Tibial nerve (tissue), 4 donors: Measurements from ENCODE around the gene PRH2. TPM values are rescaled to one million over a fixed set of nuclear protein-coding genes. Genes with fewer than 3 reads are reported as not detected.

Source experiments
- DNase-seq, 2 donors: peaks; one replicate each; pipeline ENCODE4 v3.0.0-alpha.2; 2019; ENCODE audit warnings: low spot score in 2 of 2
- H3K27ac ChIP-seq, 4 donors: fragments of 200-600 bp; sonication (generic) in 3 of 4; one replicate each; pipeline ENCODE4 v1.5.1; 2017 to 2019; ENCODE audit warnings: mild to moderate bottlenecking in 1 of 4
- H3K27me3 ChIP-seq, 2 donors: fragments of 200-600 bp; sonication (generic) in 1 of 2; one replicate each; pipeline versions ENCODE4 v1.5.1 to v1.6.0; 2017 to 2019
- H3K36me3 ChIP-seq, 3 donors: fragments of 200-600 bp; sonication (generic); one replicate each; pipeline ENCODE4 v1.5.1; 2018 to 2019
- H3K4me1 ChIP-seq, 4 donors: fragments of 200-600 bp; sonication (generic) in 3 of 4; one replicate each; pipeline ENCODE4 v1.5.1; 2017 to 2019
- H3K4me3 ChIP-seq, 4 donors: fragments of 200-600 bp; sonication (generic) in 3 of 4; one replicate each; pipeline ENCODE4 v1.5.1; 2017 to 2019; ENCODE audit warnings: mild to moderate bottlenecking in 1 of 4, moderate library complexity in 1 of 4
- H3K9me3 ChIP-seq, 4 donors: fragments of 200-600 bp; sonication (generic) in 3 of 4; one replicate each; pipeline ENCODE4 v1.5.1; 2017 to 2019
- EP300 ChIP-seq, 2 donors: sonication (generic); formaldehyde crosslinking; IDR thresholded peaks; one replicate each; pipeline ENCODE4 v1.6.1; 2017; ENCODE audit warnings: antibody characterized with exemption in 2 of 2, mild to moderate bottlenecking in 1 of 2
- POLR2A ChIP-seq, 2 donors: fragments of 450-650 bp; IDR thresholded peaks; one replicate each; pipeline ENCODE4 v1.6.1; 2017; ENCODE audit warnings: antibody characterized with exemption in 2 of 2, mild to moderate bottlenecking in 2 of 2, moderate library complexity in 2 of 2
- WGBS, 2 donors: methylation state at CpG; one replicate each; pipeline ENCODE4 v1.1.5; 2018; 5-methylcytosine and 5-hydroxymethylcytosine counted together
- total RNA-seq, 4 donors: library from RNA; depleted of rRNA; stranded (reverse); fragments of >200 nt; gene quantifications; one replicate each; pipeline ENCODE4 v1.1.0, GENCODE V29; 2016
- TF ChIP-seq, protein P1 (sequence below), 5 experiments: fragments of 200-600 bp in 3 of 5; fragments of 450-650 bp in 2 of 5; sonication (generic) in 3 of 5; IDR thresholded peaks; one replicate each; pipeline ENCODE4 v1.5.1; 2016 to 2019; ENCODE audit warnings: antibody characterized with exemption in 5 of 5, mild to moderate bottlenecking in 3 of 5, moderate library complexity in 2 of 5

The PRH2 gene
- total RNA-seq = 10 to 100 TPM in 1 of 4 donors, 1 to 10 TPM in 1, not detected in 2; 2.0 to 14.4 TPM

DNA sequence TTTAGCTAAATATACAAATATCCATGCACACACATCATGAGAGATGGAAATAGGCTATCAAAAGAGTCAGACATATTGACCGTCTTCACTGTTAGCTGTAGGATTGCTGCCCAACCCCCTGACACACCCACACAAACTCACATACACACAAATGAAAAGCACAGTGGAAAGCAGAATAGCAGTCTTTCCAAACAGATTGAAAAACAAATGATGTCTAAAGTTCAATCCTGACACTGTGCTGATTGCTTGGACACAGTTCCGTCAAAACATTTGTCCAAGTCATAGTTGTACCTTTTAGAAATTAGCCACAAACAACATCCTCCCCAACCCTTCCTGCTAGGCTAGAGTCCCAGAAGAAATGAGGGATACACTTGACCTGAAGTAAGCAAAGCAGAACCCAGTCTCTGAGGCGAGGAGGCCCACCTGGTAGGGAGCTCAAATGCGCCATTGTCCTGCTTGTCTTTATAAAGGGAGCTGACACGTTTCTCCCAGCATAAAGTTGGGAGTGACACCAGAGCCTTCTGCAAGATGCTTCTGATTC lies at the start of gene PRH2:
TSS of gene PRH2 (plus strand) at position 491 of the 541 bp plus-strand sequence. CDS start at position 529, 38 bp downstream.
- H3K36me3 ChIP-seq = no peaks in the 10 kb centered on the region
- H3K27ac ChIP-seq = no peak within 1 kb of the TSS
- no peak for TF ChIP-seq POLR2A (IDR thresholded peaks at IDR 0.05)
- TF ChIP-seq EP300 (IDR thresholded peaks at IDR 0.05) = no peak
- TF ChIP-seq, protein P1, sequence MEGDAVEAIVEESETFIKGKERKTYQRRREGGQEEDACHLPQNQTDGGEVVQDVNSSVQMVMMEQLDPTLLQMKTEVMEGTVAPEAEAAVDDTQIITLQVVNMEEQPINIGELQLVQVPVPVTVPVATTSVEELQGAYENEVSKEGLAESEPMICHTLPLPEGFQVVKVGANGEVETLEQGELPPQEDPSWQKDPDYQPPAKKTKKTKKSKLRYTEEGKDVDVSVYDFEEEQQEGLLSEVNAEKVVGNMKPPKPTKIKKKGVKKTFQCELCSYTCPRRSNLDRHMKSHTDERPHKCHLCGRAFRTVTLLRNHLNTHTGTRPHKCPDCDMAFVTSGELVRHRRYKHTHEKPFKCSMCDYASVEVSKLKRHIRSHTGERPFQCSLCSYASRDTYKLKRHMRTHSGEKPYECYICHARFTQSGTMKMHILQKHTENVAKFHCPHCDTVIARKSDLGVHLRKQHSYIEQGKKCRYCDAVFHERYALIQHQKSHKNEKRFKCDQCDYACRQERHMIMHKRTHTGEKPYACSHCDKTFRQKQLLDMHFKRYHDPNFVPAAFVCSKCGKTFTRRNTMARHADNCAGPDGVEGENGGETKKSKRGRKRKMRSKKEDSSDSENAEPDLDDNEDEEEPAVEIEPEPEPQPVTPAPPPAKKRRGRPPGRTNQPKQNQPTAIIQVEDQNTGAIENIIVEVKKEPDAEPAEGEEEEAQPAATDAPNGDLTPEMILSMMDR (IDR thresholded peaks at IDR 0.05) = no peak
- no peaks in the 10 kb centered on the region for H3K9me3 ChIP-seq
- H3K4me1 ChIP-seq = no peaks in the 10 kb centered on the region
- no peak for DNase-seq
- no peaks in the 10 kb centered on the region for H3K27me3 ChIP-seq
- 87 to 93% methylated on average over 5 of the region's 5 CpGs for WGBS, 2 donors
- H3K4me3 ChIP-seq = no peak within 1 kb of the TSS

DNA sequence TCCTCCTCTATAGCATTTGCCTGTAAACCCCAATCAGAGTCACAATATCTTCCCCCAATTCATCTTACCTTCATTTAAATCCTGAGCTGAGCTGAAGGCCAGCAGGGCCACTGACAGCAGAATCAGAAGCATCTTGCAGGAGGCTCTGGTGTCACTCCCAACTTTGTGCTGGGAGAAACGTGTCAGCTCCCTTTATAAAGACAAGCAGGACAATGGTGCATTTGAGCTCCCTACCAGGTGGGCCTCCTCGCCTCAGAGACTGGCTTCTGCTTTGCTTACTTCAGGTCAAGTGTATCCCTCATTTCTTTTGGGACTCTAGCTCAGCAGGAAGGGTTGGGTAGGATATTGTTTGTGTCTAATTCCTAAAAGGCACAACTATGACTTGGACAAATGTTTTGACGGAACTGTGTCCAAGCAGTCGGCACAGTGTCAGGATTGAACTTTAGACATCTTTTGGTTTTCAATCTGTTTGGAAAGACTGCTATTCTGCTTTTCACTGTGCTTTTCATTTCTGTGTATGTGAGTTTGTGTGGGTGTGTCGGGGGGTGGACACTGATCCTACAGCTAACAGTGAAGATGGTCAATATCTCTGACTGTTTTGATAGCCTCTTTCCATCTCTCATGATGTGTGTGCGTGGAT lies 44.8 kb upstream of the PRH2 start, which contains the start of gene PRH1:
TSS of gene PRH1 (minus strand) at position 170 of the 640 bp plus-strand sequence. CDS start at position 132, 38 bp downstream.
- H3K27ac ChIP-seq = no peak within 1 kb of the TSS
- no peak for DNase-seq
- H3K4me1 ChIP-seq = no peaks in the 10 kb centered on the region
- 85 to 87% methylated on average over 6 of the region's 6 CpGs for WGBS, 2 donors
- H3K9me3 ChIP-seq = no peaks in the 10 kb centered on the region
- H3K4me3 ChIP-seq = no peak within 1 kb of the TSS
- peaks cover 0 to 28% (median 0%) of the 10 kb centered on the region in 3 donors for H3K36me3 ChIP-seq
- H3K27me3 ChIP-seq = no peaks in the 10 kb centered on the region
- no peak for TF ChIP-seq POLR2A (IDR thresholded peaks at IDR 0.05)
- no peak for TF ChIP-seq EP300 (IDR thresholded peaks at IDR 0.05)
- TF ChIP-seq, protein P1 (IDR thresholded peaks at IDR 0.05) = no peak

DNA sequence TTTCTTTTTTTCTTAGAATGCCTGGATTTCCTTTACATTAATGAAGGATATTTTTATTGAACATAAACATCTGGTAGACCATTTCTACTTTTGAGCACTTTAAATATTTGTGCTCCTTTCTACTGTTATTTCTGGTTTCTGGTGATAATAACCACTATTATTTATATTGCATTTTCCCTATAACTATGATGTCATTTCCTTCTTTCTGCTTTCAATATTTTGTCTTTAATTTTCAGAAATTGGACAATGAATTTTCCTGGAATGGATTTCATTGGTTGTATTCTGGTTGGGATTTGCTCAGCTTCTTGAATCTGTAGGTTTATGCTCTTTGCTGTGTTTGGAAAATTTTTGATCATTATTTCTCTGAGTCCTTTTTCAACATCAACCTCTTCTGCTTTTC lies 39.8 kb upstream of the PRH2 start:
- no peaks in the 10 kb centered on the region for H3K27me3 ChIP-seq
- H3K27ac ChIP-seq = no peak overlapping the region
- no peaks in the 10 kb centered on the region for H3K4me1 ChIP-seq
- TF ChIP-seq EP300 (IDR thresholded peaks at IDR 0.05) (no peak), POLR2A (IDR thresholded peaks at IDR 0.05) (no peak)
- TF ChIP-seq, protein P1 (IDR thresholded peaks at IDR 0.05) = no peak
- DNase-seq = no peak
- H3K4me3 ChIP-seq = no peak overlapping the region
- H3K9me3 ChIP-seq = no peaks in the 10 kb centered on the region
- peaks cover 0 to 2% (median 0%) of the 10 kb centered on the region in 3 donors for H3K36me3 ChIP-seq

DNA sequence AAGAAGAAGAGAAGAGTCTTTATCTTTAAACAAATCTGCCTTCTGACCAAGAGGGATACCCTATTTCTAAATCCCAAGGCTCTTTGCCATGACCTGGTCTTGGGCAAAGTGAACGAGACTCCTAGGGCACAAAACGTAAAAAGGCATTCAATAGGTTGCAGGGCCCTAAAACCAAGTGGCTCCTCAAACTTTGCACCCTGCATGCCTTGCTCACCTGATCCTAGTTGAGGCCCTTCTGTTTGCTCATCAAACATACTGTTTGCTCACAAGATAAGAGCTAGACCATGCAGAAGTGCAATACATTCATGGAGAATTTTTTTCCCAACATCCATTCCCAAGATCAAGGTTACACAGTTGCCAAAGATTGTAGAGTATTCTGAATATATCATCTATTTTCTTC lies 37.1 kb upstream of the PRH2 start:
- no peak for DNase-seq
- Histone ChIP-seq H3K9me3 (no peaks in the 10 kb centered on the region), H3K36me3 (peaks cover 0 to 5% (median 0%) of the 10 kb centered on the region in 3 donors), H3K4me1 (no peaks in the 10 kb centered on the region), H3K27me3 (no peaks in the 10 kb centered on the region), H3K27ac (no peak overlapping the region), H3K4me3 (no peak overlapping the region)
- WGBS, 2 donors = 76 to 87% methylated on average over 2 of the region's 2 CpGs
- TF ChIP-seq, protein P1 (IDR thresholded peaks at IDR 0.05) = no peak
- TF ChIP-seq POLR2A (IDR thresholded peaks at IDR 0.05) = no peak
- no peak for TF ChIP-seq EP300 (IDR thresholded peaks at IDR 0.05)

DNA sequence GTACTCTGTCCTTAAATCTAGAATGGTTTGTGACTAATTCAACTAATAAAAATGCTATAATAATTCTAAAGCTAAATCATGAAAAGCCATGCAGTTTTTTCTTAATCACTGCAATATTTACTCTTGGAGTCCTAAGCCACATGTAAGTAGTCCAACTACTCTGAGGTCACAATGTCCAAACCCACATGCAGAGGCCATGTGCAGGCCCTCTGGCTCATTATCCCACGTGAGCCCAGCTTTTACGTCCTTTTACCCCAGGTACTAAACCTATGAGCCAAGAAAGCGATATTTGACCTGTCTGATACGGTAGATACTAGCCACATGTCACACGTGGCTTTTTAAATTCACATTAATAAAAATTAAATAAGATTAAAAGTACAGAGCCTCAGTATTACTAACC lies 32.2 kb upstream of the PRH2 start:
- no peak for DNase-seq
- TF ChIP-seq, protein P1 (IDR thresholded peaks at IDR 0.05) = no peak
- TF ChIP-seq POLR2A (IDR thresholded peaks at IDR 0.05) = no peak
- 89 to 92% methylated on average over 5 of the region's 5 CpGs for WGBS, 2 donors
- Histone ChIP-seq H3K4me1 (no peaks in the 10 kb centered on the region), H3K27ac (no peak overlapping the region), H3K9me3 (peaks cover 0 to 5% (median 2%) of the 10 kb centered on the region in 4 donors), H3K27me3 (no peaks in the 10 kb centered on the region), H3K36me3 (peaks cover 0 to 12% (median 0%) of the 10 kb centered on the region in 3 donors), H3K4me3 (no peak overlapping the region)
